Measurements from ENCODE around the gene WNT7B.

GRCh38 chr22:46009730-46010129 lies 32.8 kb upstream of the WNT7B start:
- no peak for TF ChIP-seq CTCF (IDR thresholded peaks at IDR 0.05)
- no peak for TF ChIP-seq EZH2 (IDR thresholded peaks at IDR 0.05; ENCODE audit: borderline replicate concordance, insufficient read depth, low read depth, low read length, poor library complexity, severe bottlenecking)

All from B cell (primary cell).